Liver (tissue), 9 donors: ENCODE results near the gene CAP2. TPM values are rescaled to one million over a fixed set of nuclear protein-coding genes. Genes with fewer than 3 reads are reported as not detected.

ENCODE experiments used
- DNase-seq: peaks from one replicate; pipeline ENCODE4 v3.0.0-alpha.2; 2017; ENCODE audit warnings: low spot score
- H3K27ac ChIP-seq, 2 donors: one replicate each; pipeline ENCODE4 v1.7.0; 2013; ENCODE audit warnings: inconsistent platforms in 2 of 2, low read length in 2 of 2, control low read depth in 1 of 2, low read depth in 1 of 2, mild to moderate bottlenecking in 1 of 2
- H3K27me3 ChIP-seq, 4 donors: one replicate each; pipeline versions ENCODE4 v1.6.1 to v1.7.0; 2013; ENCODE audit warnings: low read length in 3 of 4, inconsistent platforms in 1 of 4, mild to moderate bottlenecking in 1 of 4, moderate library complexity in 1 of 4; ENCODE audit not compliant: control insufficient read depth in 4 of 4, insufficient read depth in 4 of 4
- H3K36me3 ChIP-seq, 4 donors: one replicate each; pipeline versions ENCODE4 v1.6.1 to v1.7.0; 2013; ENCODE audit warnings: low read length in 3 of 4, mild to moderate bottlenecking in 3 of 4, low read depth in 1 of 4, moderate library complexity in 1 of 4; ENCODE audit not compliant: control insufficient read depth in 4 of 4, insufficient read depth in 3 of 4
- H3K4me1 ChIP-seq, 4 donors: one replicate each; pipeline versions ENCODE4 v1.6.1 to v1.7.0; 2013; ENCODE audit warnings: low read length in 3 of 4, mild to moderate bottlenecking in 3 of 4, moderate library complexity in 1 of 4; ENCODE audit not compliant: control insufficient read depth in 4 of 4, insufficient read depth in 4 of 4
- H3K4me3 ChIP-seq, 3 donors: one replicate each; pipeline versions ENCODE4 v1.6.1 to v1.7.0; 2013; ENCODE audit warnings: low read length in 3 of 3, control low read depth in 1 of 3, low read depth in 1 of 3, mild to moderate bottlenecking in 1 of 3
- H3K9ac ChIP-seq, 2 donors: one replicate each; pipeline ENCODE4 v1.7.0; 2013; ENCODE audit warnings: low read length in 2 of 2, mild to moderate bottlenecking in 2 of 2, moderate library complexity in 2 of 2, control low read depth in 1 of 2, low read depth in 1 of 2
- H3K9me3 ChIP-seq, 4 donors: one replicate each; pipeline versions ENCODE4 v1.6.1 to v1.7.0; 2013; ENCODE audit warnings: low read length in 3 of 4; ENCODE audit not compliant: control insufficient read depth in 4 of 4
- ATF3 ChIP-seq: IDR thresholded peaks from 2 replicates; pipeline ENCODE4 v1.6.1; 2016; ENCODE audit warnings: antibody characterized with exemption
- CTCF ChIP-seq: fragments of 150-350 bp; IDR thresholded peaks from 2 replicates; pipeline ENCODE4 v1.5.1; 2017; ENCODE audit warnings: improper control_type of control experiment, low read depth, low read length; ENCODE audit not compliant: missing input control
- FOXA1 ChIP-seq: IDR thresholded peaks from 2 replicates; pipeline ENCODE4 v1.6.1; 2016; ENCODE audit warnings: antibody characterized with exemption
- FOXA2 ChIP-seq: IDR thresholded peaks from 2 replicates; pipeline ENCODE4 v1.6.1; 2016; ENCODE audit warnings: antibody characterized with exemption
- GABPA ChIP-seq, 2 donors: IDR thresholded peaks in 1 of 2; conservative IDR thresholded peaks in 1 of 2; 2 replicates each; pipeline ENCODE4 v1.6.1; 2016; ENCODE audit warnings: antibody characterized with exemption in 2 of 2, mild to moderate bottlenecking in 1 of 2, moderate library complexity in 1 of 2
- HNF4A ChIP-seq, 2 donors: conservative IDR thresholded peaks; 2 replicates each; pipeline ENCODE4 v1.6.1; 2016; ENCODE audit warnings: antibody characterized with exemption in 2 of 2, mild to moderate bottlenecking in 2 of 2
- HNF4G ChIP-seq: IDR thresholded peaks from 2 replicates; pipeline ENCODE4 v1.6.1; 2016; ENCODE audit warnings: antibody characterized with exemption
- JUND ChIP-seq, 2 donors: IDR thresholded peaks; 2 replicates each; pipeline ENCODE4 v1.6.1; 2016; ENCODE audit warnings: antibody characterized with exemption in 2 of 2
- NR2F2 ChIP-seq: IDR thresholded peaks from 2 replicates; pipeline ENCODE4 v1.6.1; 2016; ENCODE audit warnings: antibody characterized with exemption
- RAD21 ChIP-seq, 2 donors: IDR thresholded peaks; 2 replicates each; pipeline ENCODE4 v1.6.1; 2016; ENCODE audit warnings: antibody characterized with exemption in 2 of 2, mild to moderate bottlenecking in 2 of 2
- REST ChIP-seq: IDR thresholded peaks from 2 replicates; pipeline ENCODE4 v1.6.1; 2016; ENCODE audit warnings: antibody characterized with exemption, mild to moderate bottlenecking
- RXRA ChIP-seq, 2 donors: IDR thresholded peaks; 2 replicates each; pipeline ENCODE4 v1.6.1; 2017 to 2018; ENCODE audit warnings: antibody characterized with exemption in 2 of 2, mild to moderate bottlenecking in 1 of 2
- SP1 ChIP-seq: IDR thresholded peaks from 2 replicates; pipeline ENCODE4 v1.6.1; 2018; ENCODE audit warnings: antibody characterized with exemption, mild to moderate bottlenecking
- TAF1 ChIP-seq: conservative IDR thresholded peaks from 2 replicates; pipeline ENCODE4 v1.6.1; 2016; ENCODE audit warnings: antibody characterized with exemption, mild to moderate bottlenecking
- YY1 ChIP-seq: IDR thresholded peaks from 2 replicates; pipeline ENCODE4 v1.6.1; 2016; ENCODE audit warnings: antibody characterized with exemption, mild to moderate bottlenecking
- ZBTB33 ChIP-seq: IDR thresholded peaks from 2 replicates; pipeline ENCODE4 v1.6.1; 2016; ENCODE audit warnings: antibody characterized with exemption
- WGBS: extraction: QIAGEN DNeasy Blood & Tissue Kit; methylation state at CpG from one replicate; pipeline ENCODE4 v1.1.7; 2013; 5-methylcytosine and 5-hydroxymethylcytosine counted together
- polyA plus RNA-seq, 2 donors: library from polyadenylated mRNA; stranded (reverse) in 1 of 2; unstranded in 1 of 2; fragments of 200-250 nt in 1 of 2; fragments of >200 nt in 1 of 2; fragmentation: Nextera tagmentation in 1 of 2; extraction: Ambion mirVana in 1 of 2; gene quantifications; one replicate each; pipeline versions ENCODE4 v1.2.1 to v1.2.3, GENCODE V29; 2013 to 2015
- total RNA-seq, 2 donors: library from RNA; depleted of rRNA; stranded (reverse); fragments of >200 nt; gene quantifications; one replicate each; pipeline ENCODE4 v1.2.3, GENCODE V29; 2014
- donor health status: healthy.
- donor health status: healthy.
- donor health status: healthy.
- donor health status: healthy.
- donor health status: healthy.

The CAP2 gene
- total and polyA plus RNA-seq, 4 donors = 1.2 to 6.4 (median 2.5) TPM

GRCh38 chr6:17505767-17506280, 112.4 kb downstream of the CAP2 start:
- H3K9me3 ChIP-seq = no peaks in the 10 kb centered on the region
- no peaks in the 10 kb centered on the region for H3K27me3 ChIP-seq
- WGBS = 96% methylated on average over 5 of the region's 5 CpGs
- H3K9ac ChIP-seq = no peak overlapping the region
- H3K4me1 ChIP-seq = peaks cover 0 to 6% (median 2%) of the 10 kb centered on the region in 4 donors
- no peak for DNase-seq
- no peak overlapping the region for H3K4me3 ChIP-seq
- H3K27ac ChIP-seq = no peak overlapping the region
- no peak for TF ChIP-seq RAD21 (IDR thresholded peaks at IDR 0.05)
- no peak for TF ChIP-seq HNF4G
- TF ChIP-seq FOXA1 = no peak
- TF ChIP-seq TAF1 = no peak
- no peak for TF ChIP-seq SP1
- TF ChIP-seq ATF3 = no peak
- no peak for TF ChIP-seq YY1
- no peak for TF ChIP-seq JUND (IDR thresholded peaks at IDR 0.05)
- TF ChIP-seq NR2F2 = no peak
- TF ChIP-seq HNF4A (conservative IDR thresholded peaks at IDR 0.05) = no peak
- no peaks in the 10 kb centered on the region for H3K36me3 ChIP-seq

GRCh38 chr6:17506531-17506930, 113.1 kb downstream of the CAP2 start:
- 99% methylated on average over 6 of the region's 6 CpGs for WGBS

More at GRCh38 chr6:17506531-17506930, 113.1 kb downstream of the CAP2 start:
- Histone ChIP-seq H3K27ac (no peak overlapping the region), H3K4me1 (peaks cover 0 to 6% (median 2%) of the 10 kb centered on the region in 4 donors), H3K36me3 (no peaks in the 10 kb centered on the region), H3K4me3 (no peak overlapping the region), H3K9me3 (no peaks in the 10 kb centered on the region), H3K27me3 (no peaks in the 10 kb centered on the region), H3K9ac (no peak overlapping the region)
- no peak for TF ChIP-seq JUND (IDR thresholded peaks at IDR 0.05)
- TF ChIP-seq ATF3 = no peak
- TF ChIP-seq HNF4A (conservative IDR thresholded peaks at IDR 0.05) = no peak
- no peak for TF ChIP-seq REST
- TF ChIP-seq ZBTB33 = no peak
- no peak for TF ChIP-seq FOXA2
- TF ChIP-seq FOXA1 = no peak
- TF ChIP-seq GABPA (IDR thresholded peaks at IDR 0.05 in 1 of 2, conservative IDR thresholded peaks at IDR 0.05 in 1 of 2) = no peak
- TF ChIP-seq RAD21 (IDR thresholded peaks at IDR 0.05) = no peak
- no peak for TF ChIP-seq SP1
- no peak for TF ChIP-seq RXRA (IDR thresholded peaks at IDR 0.05)
- no peak for TF ChIP-seq TAF1
- no peak for TF ChIP-seq NR2F2
- TF ChIP-seq CTCF = no peak
- no peak for DNase-seq
